Activated T-cell treated with anti-CD3 and anti-CD28 coated beads for 1 hour (primary cell): ENCODE data around the gene GRAP.

Source experiments
- DNase-seq: peaks from one replicate; pipeline ENCODE4 v3.0.0-alpha.2; 2020; ENCODE audit warnings: low read depth

GRAP gene

DNA sequence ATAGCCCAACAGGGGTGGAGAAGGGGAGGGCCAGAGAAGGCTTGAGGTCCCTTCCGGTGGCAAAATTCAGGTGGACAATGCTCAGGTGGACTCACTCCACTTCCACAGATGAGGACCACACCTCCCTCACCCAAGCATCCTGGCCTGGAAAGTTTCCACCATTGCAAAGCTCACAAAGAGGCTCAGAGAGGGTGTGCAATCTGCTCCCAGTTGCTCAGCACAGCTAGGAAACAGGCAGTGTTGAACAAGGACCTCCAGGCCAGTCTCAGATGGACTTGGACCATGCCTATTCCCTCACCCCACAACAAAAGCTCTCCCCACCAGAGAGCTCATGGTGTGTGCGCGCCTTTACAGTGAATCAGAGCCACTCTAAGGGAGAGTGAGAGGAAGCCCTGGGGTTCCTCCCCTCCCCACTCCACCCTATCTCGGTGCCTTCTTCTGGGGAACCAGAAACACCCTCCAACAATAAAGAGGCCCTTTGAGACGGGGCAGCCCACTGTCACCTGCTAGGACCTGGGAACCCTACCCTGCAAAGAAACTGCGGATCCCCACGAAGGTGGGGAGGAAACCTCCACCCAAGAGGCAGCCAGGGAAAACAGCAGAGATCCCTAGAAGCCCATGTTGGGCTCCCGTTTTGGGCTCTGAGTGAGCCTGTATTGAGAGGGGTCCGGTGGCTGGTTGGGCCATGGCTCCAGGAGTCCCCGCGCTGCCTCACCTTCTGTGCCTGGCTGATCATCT lies 43.8 kb downstream of the GRAP start:
- no peak for DNase-seq

DNA sequence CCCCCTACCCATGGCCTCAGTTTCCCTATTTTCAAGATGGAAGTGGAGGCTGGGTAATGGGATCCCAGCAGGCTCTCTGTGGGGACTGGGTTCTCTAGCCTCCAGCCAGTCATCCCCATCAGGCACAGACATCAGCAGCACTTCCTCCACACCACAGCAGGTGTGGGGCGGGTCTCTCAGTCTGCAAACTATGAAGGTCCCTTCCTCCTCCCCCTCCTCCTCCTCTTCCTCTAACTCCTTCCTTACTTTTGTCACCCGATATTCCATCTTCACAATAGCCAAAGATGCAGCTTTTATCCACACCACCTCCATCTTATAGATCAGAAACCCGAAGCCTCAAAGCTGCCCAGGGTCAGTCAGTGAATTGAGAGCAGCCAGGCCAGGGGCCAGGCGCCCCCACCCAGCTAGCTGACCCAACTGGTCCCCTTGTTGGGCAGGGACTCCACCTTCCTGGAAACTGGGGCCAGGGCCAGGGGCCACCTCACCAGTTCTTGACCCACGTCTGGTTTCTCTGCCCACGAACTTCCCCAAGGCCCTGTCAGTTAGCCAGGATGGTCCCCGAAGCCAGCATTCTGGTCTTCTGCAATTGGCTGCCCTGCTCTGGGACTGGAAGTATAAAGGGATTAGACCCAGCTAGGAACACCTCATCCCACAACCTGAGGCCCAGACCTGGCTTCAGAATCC lies 44.7 kb downstream of the GRAP start:
- DNase-seq, result no peak

DNA sequence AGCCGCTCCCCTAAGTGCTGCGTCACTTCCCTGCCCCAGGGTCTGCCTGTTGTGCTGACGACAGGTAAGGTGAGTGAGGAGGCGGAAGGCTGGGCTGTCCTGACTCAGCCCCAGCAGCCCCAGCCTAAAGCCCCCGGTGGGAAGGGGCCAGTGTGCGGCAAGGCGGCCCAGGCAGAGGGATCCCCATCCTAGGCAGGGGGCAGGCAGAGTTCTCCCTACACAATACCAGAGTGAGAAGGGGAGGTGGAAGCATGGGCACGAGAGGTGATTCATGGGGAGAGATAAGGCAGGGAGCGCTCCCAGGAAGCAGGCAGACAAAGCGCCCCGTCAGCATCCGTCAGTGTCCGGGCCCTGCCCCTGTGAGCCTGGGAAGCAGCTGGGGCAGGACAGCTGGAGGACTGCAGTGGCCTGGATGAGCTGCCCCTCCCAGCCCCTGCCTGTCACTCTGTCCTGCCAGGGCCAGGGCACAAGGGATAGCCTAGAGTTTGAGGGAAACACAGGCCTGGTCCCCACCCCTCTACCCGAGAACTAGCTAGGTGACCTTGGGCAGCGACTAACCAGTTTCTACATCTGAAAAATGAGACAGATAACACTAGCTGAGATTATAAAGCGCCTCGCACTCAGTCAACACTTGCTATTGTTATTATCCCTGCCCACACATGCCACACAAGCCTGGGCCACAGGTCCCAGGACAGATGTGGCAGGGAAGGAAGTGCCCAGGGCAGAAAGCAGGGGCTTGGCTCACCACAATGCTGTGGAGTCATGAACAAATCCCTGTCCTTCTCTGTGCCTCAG lies 46.0 kb downstream of the GRAP start:
- no peak for DNase-seq

DNA sequence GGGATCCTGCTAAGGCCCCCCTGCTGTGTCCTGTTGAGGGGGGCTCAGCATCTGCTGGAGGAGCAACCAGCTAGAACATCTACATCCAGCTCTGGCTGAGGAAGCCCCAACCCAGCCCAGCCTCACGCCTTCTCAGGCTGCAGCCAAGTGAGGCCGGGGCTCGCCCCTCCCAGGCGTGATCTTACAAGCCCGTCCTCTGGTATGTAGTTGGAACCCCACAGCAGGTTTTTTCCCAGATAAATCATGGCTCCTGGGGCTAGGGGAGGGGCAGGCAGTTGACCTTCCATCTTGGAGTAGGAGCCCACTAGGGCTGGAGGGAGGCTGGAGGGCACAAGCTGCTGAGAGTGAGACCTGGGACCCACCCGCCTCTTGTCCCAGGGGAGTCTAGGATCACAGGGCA lies 46.8 kb downstream of the GRAP start:
- no peak for DNase-seq

DNA sequence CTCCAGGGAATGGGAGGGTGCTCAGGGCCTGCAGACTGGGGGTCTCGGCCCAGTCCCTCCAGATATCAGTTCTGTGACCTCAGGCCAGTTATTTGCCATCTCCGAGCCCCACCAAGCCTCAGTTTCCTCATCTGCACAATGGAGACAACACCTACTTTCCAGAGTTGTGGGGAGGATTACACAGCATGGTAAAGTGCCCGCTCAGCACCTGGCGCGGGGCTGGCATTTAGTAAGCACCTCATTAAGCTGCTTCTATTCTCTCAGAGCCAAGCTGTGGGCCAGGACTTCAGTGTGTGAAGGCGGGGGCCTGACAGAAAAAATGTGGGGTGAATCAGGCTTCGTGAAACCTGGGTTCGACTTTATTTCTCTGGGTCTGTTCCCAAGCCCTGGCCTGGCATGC lies 47.4 kb downstream of the GRAP start:
- DNase-seq, result no peak

DNA sequence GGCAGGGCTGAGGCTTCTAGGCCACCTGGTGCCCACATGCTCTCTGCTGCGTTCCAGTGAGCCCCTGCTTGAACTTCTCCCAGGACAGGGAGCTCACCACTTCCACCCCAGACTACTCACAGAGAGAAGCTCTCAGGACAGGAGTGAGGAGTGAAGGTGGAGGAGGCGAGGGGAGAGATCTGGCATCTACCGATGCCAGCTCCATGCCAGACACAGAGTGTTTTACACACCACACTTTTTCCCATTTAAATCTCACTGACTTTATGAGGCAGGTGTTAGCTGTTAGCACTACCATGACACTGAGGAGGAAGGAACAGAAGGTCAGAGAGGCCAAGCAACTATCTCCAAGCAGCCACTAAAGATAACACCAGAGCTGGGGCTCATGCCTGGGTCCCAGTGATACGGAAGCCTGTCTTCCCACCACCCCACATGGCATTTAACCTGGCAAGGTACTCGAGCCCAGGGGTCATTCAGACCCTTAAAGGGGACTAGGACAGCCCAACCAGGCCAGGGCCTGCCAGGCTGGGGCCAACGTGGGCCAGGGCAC lies 49.0 kb downstream of the GRAP start:
- no peak for DNase-seq

DNA sequence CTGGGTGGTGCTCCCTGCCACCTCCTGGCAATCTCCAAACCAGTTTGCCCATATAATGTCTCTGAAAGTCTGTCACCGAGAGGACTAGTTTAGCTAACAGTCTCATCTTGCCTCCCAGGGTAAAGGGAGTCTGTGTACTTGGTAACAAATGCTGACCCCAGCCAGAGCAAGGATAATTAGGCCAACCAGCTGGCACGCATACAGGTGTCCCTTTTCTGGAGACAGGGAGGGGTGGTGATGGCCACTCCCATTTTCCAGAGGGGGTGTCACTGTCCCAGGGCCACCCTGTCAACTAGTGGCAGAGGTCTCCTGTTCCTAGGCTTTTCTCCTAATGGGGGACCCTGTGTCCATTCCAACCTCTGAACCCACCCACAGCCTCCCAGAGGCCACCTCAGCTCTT lies 50.3 kb downstream of the GRAP start:
- no peak for DNase-seq

DNA sequence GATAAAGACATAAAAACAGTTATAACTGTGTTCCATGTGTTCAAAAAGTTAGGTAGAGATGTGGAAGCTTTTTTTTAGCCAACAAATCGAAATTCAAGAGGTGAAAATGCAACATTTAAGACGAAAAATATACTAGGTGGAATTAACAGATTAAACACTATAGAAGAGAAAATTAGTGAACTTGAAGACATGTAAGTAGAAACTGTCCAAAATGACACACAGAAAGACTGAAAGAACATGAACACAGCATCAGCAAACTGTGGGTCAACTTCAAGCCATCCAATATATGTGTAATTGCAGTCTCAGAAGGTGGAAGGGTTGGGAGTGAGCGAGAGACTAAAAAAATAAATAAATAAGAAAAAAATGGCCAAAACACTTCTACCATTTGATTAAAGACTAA lies 51.5 kb downstream of the GRAP start:
- no peak for DNase-seq

DNA sequence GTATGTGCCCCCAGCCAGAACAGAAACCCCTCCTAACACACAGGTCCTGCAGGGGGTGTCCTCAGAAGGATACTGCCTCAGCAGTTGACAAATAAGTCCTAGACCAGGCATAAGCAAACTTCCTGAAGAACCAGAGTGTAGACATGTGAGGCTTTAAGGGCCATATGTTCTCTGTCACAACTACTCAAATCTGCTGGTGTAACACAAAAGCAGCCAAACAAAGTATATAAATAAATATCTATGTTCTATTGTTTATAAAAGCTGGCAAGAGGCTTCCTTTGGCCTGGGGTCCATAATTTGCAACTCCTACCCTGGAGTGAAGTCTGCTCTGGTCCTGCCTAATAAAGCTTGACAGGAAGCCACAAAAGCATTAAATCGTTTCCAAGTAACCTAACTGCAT lies 52.1 kb downstream of the GRAP start:
- DNase-seq, result no peak

DNA sequence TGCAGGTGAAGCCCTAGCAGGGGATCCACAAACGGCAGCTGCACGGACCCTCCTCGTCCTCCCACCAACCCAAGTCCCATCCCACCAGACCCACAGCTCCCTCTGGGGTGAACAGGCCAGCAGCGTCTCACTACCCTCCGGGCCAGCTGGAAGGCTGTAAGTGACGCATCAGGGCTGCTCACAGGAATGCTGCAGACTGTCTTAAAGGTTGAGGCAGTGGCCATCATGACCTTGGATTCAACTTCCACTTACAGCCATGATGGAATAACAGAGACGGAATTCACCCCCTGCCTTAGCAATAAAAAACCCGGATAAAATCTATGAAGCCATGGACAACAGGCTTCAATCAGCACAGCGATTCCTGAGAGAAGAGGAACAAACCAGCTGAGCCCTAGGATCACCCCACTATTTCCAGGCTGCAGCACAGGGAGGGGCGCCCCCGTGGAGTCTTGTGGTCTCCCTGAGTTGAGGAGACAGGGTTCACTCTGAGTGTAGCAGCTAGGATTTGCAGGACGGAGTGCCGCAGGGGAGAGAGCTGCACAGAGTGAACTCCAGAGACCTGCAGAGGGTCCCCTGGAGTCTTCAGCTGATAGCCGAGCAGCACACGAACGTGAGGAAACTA lies 52.7 kb downstream of the GRAP start:
- no peak for DNase-seq

DNA sequence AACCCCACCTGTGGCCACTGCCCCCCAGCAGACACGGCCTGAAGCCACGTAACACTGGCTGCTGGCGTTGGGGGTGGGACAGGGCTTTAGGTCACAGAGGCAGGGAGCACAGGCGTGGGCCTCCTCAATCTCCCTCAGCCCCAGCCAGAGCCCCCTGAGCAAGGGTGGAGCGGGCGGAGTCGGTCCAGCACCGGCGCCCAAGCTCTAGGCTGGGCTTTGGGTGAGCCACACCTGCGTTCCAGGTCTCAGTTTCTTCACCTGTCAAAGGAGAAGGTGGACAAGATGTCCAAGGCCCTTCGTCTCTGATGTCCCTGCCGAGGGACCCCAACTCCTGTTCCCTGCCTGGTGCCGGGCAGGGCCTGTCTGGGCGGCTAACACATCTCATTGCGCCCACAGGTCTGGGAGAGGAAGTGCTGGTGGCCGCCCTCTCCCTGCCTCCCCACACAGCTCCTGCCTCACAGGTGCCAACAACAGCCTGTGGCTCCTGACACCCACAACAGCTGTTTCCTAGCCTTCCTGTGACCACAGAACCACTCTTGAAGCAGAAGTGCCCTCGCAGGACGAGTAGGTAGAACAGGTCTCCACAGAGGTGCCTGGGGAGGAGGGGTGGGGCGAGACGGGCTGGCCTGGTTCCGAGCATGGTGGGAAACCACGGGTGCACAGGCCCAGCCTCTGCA lies 54.2 kb downstream of the GRAP start:
- no peak for DNase-seq

DNA sequence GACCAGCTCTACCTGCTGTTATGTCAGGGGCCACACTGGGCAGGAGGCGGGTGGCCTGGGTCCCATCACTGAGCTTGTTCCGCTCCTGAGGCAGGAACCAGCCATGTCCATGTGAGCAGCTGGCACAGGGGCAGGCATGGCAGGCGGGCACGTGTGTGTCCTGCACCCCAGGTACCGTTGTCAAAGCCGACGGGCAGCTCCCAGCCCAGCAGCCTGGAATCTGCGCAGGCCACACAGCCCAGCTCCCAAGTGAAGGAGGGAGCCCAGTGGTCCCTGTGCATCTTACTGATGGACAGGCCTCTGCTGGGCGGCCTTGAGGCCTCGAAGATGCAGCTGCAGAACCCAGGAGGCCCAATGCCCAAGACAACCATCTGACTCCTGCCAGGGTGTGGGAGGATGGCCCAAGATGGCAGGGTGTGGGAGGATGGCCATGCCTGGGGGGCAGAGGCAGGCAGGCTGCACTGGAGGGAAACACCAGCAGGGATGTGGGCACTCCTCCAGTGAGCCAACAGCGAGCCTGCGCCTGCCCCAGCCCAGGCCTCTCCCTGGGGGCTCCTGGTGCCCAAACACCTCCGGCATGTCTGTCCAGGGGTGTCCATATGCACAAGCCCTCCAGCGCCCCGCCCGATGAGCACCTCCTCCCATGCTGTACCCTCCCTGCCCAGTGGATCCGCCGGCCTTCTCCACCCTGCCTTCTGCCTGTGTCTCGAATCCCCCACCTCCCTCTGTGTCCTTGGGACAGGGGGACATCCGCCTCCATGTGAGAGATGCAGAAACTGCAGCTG lies 55.0 kb downstream of the GRAP start:
- DNase-seq, result no peak

DNA sequence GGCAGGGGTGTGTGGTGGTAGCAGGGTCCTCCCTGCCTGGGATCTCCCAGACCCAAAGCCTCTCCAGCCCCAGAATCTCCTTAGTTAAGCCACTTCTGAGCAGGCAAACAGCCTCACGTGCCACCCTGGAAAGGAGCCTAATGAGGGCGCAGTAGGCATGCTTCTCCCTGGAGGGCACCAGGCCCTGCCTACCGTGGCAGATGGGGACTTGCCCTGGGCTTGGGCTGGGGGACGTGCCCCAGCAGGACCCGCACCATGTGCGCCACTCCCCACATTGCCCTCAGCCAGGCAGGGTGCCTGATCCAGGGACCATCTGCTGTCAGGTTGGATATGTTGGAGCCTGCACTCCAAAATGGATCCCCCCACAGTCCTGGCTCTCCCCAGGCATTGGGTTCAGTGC lies 56.4 kb downstream of the GRAP start:
- DNase-seq, result no peak

DNA sequence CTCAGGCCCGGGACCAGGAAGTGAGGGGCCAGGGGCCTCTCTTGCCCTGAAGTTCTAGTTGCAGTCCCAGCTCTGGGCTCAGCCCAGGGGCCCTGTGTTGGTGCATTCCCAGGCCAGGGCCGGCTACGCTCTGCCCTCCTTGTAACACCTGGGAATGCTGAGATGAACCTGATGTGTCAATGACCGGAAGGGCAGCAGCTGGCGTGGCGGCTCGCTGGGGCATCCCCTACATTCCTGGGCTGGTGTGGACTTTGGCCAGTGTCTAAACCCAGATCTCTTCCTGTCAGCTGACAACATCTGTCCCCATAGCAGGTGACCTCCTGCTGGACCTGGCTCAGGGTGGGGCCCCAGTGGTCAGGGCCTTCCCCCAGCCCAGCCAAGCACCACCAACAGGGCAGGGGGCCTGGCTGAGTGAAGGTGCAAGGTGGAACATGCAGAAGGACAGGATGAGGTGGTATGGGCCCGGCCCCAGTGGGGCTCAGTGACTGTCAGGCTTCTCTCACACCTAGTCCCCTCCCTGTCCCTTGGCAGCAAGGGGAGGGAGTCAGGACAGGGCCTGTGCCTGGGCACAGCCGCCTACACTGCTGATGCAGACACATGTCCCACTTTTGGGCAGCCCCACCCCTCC lies 58.1 kb downstream of the GRAP start:
- no peak for DNase-seq

DNA sequence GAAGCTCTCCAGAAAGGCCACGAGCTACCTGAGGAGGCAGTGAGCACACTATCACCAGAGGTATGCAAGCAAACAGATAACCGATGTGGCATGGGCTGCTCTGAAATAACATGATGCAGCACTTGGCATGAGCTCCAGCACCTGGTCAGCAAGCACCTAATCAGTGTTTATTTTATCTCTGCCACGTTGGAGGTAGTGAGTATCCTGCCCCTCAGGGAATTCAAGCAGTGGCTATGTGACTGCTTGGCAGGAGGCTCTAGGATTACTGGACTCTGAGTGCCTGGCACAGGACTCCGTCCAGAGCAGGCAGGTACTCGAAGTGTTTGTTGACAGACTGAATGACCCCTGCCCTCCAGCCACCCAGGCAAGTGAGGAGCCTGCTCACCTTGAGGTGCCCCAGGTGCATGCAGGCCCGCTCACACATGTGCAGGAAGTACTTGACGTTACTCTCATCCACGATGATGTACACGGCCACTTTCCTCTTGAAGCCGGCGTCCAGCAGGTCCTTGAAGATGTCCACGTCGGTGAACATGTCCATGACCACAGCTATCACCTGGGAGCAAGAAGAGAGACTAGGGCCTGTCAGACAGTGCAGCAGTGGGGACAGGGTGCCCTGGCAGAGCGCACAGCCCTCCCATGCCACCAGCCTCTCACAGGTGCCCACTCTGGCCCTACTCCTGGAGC lies 58.8 kb downstream of the GRAP start:
- DNase-seq, result no peak

DNA sequence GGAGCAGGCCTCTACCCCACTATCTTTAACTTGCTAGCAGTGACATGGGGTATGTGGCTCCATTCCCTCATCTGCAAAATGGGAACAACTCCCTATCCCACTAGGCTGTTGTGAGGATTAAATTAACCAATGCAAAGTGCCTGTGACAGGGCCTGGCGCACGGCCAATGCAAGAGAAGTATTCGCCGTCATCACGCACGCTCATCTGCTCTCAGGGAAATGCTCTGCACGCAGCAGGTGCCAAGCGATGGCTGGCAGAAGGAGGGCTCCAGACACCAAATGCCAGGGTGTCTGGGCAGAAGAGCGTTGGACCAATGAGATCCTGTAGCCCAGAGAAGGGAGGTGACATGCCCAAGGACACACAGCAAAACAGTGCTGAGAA lies 59.5 kb downstream of the GRAP start:
- no peak for DNase-seq

DNA sequence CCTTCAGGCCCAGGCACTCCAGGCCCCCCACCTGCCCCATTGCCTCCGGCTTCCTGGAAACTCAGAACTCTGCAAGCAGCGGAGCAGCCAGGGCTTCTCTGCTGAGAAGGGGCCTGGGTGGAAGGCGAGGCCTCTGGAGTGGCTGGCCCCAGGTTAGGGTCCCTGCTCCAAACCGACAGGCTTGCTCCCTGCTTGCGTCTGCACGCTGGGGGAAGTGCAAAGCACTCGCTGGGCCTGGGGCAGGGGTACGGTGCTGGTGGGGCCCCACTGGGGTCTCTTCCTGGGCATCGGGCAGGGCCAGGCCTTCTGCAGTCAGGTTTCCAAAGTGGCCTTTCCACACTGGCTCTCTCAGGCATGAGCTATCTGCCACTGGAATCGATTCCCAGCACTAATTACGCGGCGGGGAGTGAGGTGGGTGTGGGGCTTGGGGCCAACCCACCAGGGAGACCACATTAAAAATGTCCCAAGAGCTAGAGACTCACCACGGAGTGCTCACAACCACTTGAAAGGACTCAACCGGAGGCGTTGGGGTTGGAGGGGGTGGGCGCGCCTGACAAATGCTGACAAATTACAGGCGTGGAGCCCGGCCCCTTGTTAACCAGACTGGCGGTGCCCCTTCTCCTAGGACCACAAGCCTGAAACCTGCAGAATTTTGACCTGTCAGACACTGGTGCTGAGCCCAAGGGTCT lies 60.1 kb downstream of the GRAP start:
- no peak for DNase-seq

DNA sequence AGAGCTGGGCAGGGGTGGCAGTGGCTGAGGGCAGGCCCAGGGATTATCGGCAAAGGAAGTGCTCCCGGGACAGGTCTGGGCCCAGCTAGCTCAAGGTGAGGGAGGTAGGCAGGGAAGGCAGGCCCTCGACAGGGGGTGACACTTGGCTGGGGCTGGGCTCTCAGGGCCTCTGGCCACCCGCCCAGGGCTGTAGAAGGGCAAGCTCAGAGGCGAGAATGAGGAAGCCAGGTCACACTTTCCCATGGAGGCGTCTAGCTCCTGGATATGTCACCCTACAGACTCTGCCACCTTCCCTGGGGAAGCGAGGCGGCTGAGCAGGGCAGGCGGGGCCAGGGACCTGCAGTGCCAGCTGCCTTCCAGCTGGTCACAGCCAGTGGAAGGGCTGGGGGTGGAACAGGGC lies 61.3 kb downstream of the GRAP start:
- no peak for DNase-seq
